SHP77 (cell line): ENCODE measurements around the gene EPS8.

Experiments used
- DNase-seq, 2 experiments: peaks; one replicate each; lab custom pipeline; 2025; lab: John Stamatoyannopoulos, UW

The EPS8 gene

GRCh38 chr12:15717940-15718567, 71.1 kb downstream of the EPS8 start:
- DNase-seq: no peak

- DNase-seq: no peak
Observed at GRCh38 chr12:15716581-15716980, 72.6 kb downstream of the EPS8 start.

GRCh38 chr12:15714256-15714655, 74.9 kb downstream of the EPS8 start:
- DNase-seq: no peak

- no peak for DNase-seq
Observed at GRCh38 chr12:15712823-15713660, 76.1 kb downstream of the EPS8 start.

- DNase-seq: no peak
Observed at GRCh38 chr12:15712160-15712559, 77.0 kb downstream of the EPS8 start.

GRCh38 chr12:15710860-15711510, 78.2 kb downstream of the EPS8 start:
- no peak for DNase-seq

- no peak for DNase-seq
Observed at GRCh38 chr12:15709551-15709950, 79.6 kb downstream of the EPS8 start.

GRCh38 chr12:15708396-15709076, 80.7 kb downstream of the EPS8 start:
- DNase-seq: no peak

- no peak for DNase-seq
Observed at GRCh38 chr12:15707516-15708199, 81.5 kb downstream of the EPS8 start.

GRCh38 chr12:15706010-15706676, 83.0 kb downstream of the EPS8 start:
- no peak for DNase-seq

GRCh38 chr12:15705606-15706005, 83.6 kb downstream of the EPS8 start:
- no peak for DNase-seq

- DNase-seq: no peak
Observed at GRCh38 chr12:15702276-15702675, 86.9 kb downstream of the EPS8 start.

GRCh38 chr12:15701631-15702156, 87.5 kb downstream of the EPS8 start:
- DNase-seq: no peak

- DNase-seq: no peak
Observed at GRCh38 chr12:15701206-15701605, 88.0 kb downstream of the EPS8 start.

GRCh38 chr12:15700595-15700994, 88.6 kb downstream of the EPS8 start:
- no peak for DNase-seq

GRCh38 chr12:15699886-15700285, 89.3 kb downstream of the EPS8 start:
- DNase-seq: no peak

GRCh38 chr12:15698377-15698871, 90.8 kb downstream of the EPS8 start:
- DNase-seq: no peak

- DNase-seq: no peak
Observed at GRCh38 chr12:15697201-15697600, 92.0 kb downstream of the EPS8 start.

GRCh38 chr12:15693228-15693911, 95.8 kb downstream of the EPS8 start:
- DNase-seq: no peak

- DNase-seq: no peak
Observed at GRCh38 chr12:15691388-15691787, 97.8 kb downstream of the EPS8 start.
